Activated effector memory CD4-positive, alpha-beta T cell treated with Interleukin-2 at 50 U/mL for 16 hours (primary cell): ENCODE results near the gene MYLK3.
"Not testable (repeated sequence)": the region's sequence is repeated elsewhere in the genome, so short reads cannot be mapped to it uniquely, and the experiment has no call there.

Experiments used
- DNase-seq: peaks from one replicate; pipeline ENCODE4 v3.0.0-alpha.2; 2020

Gene MYLK3

GRCh38 chr16:46747777-46748651, at the start of gene MYLK3:
TSS of gene MYLK3 (minus strand) at chr16:46748344. CDS start at chr16:46748193, 151 bp downstream.
- no peak for DNase-seq

DNA sequence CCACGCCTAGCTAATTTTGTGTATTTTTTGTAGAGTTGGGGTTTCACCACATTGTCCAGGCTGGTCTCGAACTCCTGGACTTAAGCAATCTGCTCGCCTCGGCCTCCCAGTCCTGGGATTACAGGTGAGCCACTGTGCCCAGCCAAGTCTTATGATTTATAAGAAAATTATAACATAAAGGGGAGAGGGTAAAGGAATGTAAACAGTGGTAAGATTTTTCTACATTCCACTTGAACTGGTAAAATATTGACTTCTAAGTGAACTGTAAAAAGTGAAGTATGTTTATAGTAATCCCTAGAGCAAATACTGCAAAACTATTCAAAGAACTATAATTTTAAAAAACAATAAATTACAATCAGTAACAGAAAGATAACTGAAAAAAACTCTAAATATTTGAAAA, 49.4 kb upstream of the MYLK3 start:
- no peak for DNase-seq

- no peak for DNase-seq
Measured at GRCh38 chr16:46796764-46797269, 48.7 kb upstream of the MYLK3 start.

- DNase-seq, result no peak
Measured at GRCh38 chr16:46793841-46794240, 45.7 kb upstream of the MYLK3 start.

- DNase-seq, result no peak
Measured at GRCh38 chr16:46790599-46791270, 42.6 kb upstream of the MYLK3 start.

DNA sequence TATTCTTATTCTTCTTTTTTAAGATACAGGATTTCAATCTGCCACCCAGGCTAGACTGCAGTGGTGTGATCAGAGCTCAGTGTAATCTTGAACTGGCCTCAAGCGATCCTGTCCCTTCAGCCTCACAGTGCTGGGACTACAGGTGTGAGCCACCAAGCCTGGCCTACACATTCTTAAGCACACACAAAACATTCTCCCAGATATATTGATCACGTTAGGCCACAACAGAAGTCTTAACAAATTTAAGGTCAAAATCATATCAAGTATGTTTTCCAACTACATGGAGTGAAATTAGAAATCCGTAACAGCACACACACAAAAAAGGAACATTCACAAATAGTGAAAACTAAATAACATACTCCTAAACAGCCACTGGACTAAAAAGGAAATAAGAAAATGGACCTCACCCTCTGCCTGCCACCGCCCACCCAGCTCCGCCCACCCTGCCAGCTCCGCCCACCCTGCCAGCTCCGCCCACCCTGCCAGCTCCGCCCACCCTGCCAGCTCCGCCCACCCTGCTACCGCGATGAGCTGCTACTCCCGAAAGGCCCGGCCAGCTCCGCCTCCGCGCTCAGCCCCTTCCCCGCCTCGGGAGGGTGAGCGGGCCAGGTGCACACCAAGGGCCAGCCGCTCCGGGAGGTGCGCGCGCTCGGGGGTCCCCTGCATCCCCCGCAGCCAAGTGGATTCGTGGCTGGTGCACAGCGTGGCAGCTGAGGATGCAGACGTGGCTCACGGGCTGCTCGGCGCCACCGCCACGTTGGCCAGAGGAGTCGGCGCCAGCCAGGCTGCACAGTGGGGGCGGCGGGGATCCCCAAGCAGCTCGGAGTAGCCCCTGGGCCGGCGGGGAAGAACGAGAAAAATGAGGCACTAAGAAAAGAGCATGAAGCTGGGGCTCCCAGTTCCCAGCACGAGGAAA, 41.6 kb upstream of the MYLK3 start:
- peak; percentile 80 for DNase-seq

DNA sequence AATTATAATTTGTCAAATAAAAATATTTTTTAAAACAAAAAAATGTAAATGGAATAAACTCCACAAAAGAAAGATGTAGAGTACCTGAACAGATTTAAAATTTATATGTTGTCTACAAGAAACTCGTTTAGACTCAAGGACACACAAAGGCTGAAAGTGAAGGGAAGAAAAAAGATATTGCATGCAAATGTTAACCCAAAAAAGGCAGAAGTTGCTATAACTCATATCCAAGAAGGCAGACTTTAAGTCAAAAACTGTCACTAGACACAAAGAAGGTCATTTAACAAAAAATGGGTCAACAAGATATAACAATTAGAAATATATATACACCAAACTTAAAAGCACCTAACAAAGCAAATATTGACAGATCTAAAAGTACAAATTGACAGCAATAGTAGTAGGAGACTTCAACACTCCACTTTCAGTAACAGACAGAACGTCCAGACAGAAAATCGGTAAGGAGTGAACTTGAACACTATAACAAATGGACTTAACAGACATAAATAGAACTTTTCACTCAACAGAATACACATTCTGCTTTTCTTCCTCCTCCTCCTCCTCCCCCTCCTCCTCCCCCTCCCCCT, 40.8 kb upstream of the MYLK3 start:
- no peak for DNase-seq

DNA sequence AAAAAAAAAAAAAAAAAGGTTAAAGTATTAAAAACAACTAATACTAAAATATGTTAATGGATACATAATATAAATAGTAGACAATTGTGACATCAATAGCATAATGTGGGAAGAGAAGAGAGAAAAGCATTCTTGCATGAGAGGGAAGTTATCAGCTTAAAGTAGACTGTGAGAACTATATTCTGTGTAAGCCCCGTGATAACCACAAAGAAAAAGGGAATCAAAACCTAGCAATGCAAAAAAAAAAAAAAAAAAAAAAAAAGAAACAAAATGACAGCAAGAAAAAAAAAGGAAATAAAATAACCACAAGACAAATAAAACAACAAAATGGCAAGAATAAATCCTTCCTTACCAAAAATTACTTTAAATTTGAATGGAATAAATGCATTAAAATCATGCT, 39.8 kb upstream of the MYLK3 start:
- DNase-seq, result no peak

- DNase-seq, result no peak
Measured at GRCh38 chr16:46785076-46785845, 37.1 kb upstream of the MYLK3 start.

- not testable (repeated sequence) for DNase-seq
Measured at GRCh38 chr16:46784569-46784968, 36.4 kb upstream of the MYLK3 start.

DNA sequence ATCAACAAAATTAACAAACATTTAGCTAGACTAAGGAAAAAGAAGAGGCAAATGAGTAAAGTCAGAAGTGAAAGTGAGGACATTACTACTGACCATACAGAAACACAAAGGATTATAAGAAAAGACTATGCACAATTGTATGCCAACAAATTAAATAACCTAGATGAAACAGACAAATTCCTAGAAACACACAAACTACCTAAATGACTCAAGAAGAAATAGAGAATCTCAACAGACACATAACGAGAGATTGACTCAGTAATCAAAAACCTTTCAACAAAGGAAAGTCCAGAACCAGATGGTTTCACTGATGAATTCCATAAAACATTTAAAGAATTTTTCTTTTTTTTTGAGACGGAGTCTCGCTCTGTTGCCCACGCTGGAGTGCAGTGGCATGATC, 35.7 kb upstream of the MYLK3 start:
- no peak for DNase-seq

DNA sequence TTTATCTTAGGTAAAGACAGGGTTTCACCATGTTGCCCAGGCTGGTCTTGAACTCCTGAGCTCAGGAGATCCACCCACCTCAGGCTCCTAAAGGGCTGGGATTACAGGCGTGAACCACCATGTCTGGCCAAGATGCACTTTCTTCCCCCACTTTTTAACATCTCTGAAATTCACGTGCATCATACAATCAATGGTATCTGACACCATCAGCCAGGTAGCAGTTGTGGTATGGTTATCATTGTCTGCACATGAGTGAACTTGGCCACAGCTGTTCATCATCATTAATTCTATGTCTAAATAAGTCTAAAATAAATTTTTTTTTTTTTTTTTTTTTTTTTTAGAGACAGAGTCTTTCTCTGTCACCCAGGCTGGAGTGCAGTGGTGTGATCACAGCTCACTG, 34.2 kb upstream of the MYLK3 start:
- no peak for DNase-seq

GRCh38 chr16:46777804-46778203, 29.7 kb upstream of the MYLK3 start:
- no peak for DNase-seq

GRCh38 chr16:46775214-46775613, 27.1 kb upstream of the MYLK3 start:
- DNase-seq, result no peak

DNA sequence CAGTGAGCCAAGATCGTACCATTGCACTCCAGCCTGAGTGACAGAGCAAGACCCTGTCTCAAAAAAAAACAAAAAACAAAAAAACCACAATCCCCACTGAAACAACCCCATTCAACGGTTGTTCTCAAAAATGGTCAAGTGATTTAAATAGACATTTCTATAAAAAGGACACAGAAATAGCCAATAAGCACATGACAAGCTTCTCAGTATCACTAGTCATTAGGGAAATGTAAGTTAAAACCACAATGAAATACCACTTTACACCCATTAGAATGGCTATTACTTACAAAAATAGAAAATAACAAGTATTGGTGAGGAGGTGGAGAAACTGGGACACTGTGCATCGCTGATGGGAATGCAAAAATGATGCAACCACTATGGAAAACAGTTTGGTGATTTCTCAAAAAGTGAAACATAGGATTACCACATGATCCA, 26.6 kb upstream of the MYLK3 start:
- DNase-seq, result no peak

- DNase-seq, result no peak
Measured at GRCh38 chr16:46772463-46772862, 24.3 kb upstream of the MYLK3 start.

DNA sequence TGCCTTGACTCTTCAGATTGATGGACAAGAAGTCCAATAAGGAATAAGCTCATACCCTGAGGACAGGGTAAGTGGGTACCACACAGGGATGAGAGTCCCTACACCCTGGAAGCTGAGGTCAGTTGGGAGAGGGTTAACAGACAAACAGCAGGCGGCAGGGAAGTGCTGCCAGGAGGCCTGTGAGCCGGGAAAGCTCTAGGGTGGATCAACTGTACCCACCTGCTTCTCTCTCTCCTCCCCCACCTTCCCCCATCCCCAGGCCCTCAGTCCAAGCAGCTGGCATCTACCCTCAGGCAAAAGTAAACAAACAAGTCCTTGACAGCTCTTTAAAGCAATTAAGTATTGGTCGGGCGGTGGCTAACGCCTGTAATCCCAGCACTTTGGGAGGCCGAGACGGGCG, 20.7 kb upstream of the MYLK3 start:
- DNase-seq, result no peak

DNA sequence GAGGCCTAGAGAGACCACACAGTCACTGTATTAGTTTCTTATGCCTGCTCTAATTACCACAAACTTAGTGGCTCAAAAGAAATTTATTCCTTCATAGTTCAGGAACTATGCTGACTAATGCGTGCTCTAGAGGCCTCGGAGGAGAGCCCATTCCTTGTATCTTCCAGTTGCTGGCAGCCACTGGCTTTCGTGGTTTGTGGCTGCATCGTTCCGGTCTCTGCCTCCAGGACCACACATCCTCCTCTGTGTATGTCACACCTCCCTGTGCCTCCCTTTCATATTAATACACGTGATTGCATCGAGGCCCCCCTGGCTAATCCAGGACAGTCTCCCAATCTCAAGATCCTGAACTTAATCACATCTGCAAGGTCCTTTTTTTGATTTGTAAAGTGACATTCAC, 16.9 kb upstream of the MYLK3 start:
- DNase-seq, result no peak

- DNase-seq, result no peak
Measured at GRCh38 chr16:46763147-46763546, 15.0 kb upstream of the MYLK3 start.

GRCh38 chr16:46762583-46762982, 14.4 kb upstream of the MYLK3 start:
- no peak for DNase-seq

DNA sequence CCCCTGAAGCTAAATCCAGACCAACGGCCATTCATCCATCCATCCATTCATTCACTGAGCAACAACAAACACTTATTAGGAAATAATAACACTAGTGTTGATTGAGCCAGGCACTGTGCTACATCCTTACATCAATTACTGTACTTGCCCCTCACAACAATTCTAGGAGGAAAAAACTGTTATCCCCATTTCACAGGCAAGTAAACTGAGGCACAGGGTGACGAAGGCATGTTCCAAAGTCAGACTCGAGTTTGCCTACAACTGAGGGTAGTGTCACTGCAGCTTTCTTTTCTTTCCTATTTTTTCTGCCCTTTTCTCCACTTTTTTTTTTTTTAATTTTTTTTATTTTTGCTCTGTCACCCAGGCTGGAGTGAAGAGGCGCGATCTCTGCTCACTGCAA, 11.2 kb upstream of the MYLK3 start:
- no peak for DNase-seq
